ENCODE results near the gene MT1H. TPM values are rescaled to one million over a fixed set of nuclear protein-coding genes. Genes with fewer than 3 reads are reported as not detected.
A peak's percentile ranks its signal among the peaks of the same experiment; 100 is the strongest.

The MT1H gene
- total and polyA plus RNA-seq, 2 of the 13 experiments (the other 11 are each of a cell fraction or from before 2014, with no cell fraction given) = 0.60 TPM; not detected in 1

DNA sequence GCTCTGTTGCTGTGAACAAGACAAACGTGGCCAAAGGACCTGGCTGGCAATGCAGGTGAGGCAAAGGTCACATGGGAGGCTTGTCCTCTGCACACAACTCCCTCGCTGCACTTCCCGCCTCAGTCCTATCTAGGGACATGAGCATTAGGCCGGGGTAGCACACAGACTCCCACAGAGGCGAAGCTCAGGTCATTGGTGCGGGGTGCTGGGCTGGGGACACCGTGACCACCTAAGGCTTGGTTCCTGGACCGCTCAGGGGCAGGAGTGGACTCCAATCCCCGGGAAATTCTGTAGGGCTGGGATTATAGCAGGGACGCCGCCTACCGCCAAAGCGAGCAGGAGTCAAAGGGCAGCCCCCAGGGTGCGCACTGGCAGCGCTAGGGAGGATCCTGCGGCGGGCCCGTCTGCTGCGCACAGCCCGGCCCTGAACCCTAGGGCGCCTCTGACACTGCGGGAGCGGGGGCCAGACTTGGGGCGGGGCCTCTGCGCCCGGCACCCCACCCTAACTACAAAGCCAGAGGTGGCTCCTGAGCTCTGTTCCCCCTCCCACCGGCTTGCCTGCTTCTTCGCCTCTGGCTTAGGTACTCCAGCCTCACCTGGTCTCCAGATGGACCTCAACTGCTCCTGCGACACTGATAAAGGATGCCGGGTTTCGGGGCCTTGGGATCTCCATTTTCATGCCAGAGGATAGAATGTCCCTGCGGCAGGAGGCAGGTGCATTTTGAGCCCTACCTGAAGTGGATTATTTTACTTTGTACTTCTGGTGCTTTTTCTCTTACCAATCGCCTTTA lies 21.8 kb upstream of the MT1H start (continued):
- TF ChIP-seq, protein P1, sequence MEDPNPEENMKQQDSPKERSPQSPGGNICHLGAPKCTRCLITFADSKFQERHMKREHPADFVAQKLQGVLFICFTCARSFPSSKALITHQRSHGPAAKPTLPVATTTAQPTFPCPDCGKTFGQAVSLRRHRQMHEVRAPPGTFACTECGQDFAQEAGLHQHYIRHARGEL (CRISPR knock-in tag; IDR thresholded peaks at IDR 0.05) = no peak
- TF ChIP-seq, protein P2, sequence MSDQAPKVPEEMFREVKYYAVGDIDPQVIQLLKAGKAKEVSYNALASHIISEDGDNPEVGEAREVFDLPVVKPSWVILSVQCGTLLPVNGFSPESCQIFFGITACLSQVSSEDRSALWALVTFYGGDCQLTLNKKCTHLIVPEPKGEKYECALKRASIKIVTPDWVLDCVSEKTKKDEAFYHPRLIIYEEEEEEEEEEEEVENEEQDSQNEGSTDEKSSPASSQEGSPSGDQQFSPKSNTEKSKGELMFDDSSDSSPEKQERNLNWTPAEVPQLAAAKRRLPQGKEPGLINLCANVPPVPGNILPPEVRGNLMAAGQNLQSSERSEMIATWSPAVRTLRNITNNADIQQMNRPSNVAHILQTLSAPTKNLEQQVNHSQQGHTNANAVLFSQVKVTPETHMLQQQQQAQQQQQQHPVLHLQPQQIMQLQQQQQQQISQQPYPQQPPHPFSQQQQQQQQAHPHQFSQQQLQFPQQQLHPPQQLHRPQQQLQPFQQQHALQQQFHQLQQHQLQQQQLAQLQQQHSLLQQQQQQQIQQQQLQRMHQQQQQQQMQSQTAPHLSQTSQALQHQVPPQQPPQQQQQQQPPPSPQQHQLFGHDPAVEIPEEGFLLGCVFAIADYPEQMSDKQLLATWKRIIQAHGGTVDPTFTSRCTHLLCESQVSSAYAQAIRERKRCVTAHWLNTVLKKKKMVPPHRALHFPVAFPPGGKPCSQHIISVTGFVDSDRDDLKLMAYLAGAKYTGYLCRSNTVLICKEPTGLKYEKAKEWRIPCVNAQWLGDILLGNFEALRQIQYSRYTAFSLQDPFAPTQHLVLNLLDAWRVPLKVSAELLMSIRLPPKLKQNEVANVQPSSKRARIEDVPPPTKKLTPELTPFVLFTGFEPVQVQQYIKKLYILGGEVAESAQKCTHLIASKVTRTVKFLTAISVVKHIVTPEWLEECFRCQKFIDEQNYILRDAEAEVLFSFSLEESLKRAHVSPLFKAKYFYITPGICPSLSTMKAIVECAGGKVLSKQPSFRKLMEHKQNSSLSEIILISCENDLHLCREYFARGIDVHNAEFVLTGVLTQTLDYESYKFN (CRISPR knock-in tag; conservative IDR thresholded peaks at IDR 0.05) = no peak
- TF ChIP-seq, protein P3, sequence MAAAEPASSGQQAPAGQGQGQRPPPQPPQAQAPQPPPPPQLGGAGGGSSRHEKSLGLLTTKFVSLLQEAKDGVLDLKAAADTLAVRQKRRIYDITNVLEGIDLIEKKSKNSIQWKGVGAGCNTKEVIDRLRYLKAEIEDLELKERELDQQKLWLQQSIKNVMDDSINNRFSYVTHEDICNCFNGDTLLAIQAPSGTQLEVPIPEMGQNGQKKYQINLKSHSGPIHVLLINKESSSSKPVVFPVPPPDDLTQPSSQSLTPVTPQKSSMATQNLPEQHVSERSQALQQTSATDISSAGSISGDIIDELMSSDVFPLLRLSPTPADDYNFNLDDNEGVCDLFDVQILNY (CRISPR knock-in tag; conservative IDR thresholded peaks at IDR 0.05) = 0 out of 2 replicates have a peak, but pooled peaks have one; percentile 5
- no peak for TF ChIP-seq ZNF282 (IDR thresholded peaks at IDR 0.05; ENCODE audit: partially characterized antibody)
- TF ChIP-seq ZBTB20 (CRISPR knock-in tag; IDR thresholded peaks at IDR 0.05; ENCODE audit: borderline replicate concordance, low read depth) = peak; percentile 65; the same call in 1 of the 2 replicates
- TF ChIP-seq SALL1 (CRISPR knock-in tag; IDR thresholded peaks at IDR 0.05) = peak; percentile 43; the same call in 1 of the 2 replicates
- TF ChIP-seq ZNF124 (CRISPR knock-in tag; IDR thresholded peaks at IDR 0.05) = no peak
- TF ChIP-seq, protein P4, sequence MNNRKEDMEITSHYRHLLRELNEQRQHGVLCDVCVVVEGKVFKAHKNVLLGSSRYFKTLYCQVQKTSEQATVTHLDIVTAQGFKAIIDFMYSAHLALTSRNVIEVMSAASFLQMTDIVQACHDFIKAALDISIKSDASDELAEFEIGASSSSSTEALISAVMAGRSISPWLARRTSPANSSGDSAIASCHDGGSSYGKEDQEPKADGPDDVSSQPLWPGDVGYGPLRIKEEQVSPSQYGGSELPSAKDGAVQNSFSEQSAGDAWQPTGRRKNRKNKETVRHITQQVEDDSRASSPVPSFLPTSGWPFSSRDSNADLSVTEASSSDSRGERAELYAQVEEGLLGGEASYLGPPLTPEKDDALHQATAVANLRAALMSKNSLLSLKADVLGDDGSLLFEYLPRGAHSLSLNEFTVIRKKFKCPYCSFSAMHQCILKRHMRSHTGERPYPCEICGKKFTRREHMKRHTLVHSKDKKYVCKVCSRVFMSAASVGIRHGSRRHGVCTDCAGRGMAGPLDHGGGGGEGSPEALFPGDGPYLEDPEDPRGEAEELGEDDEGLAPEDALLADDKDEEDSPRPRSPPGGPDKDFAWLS (CRISPR knock-in tag; IDR thresholded peaks at IDR 0.05; ENCODE audit: borderline replicate concordance) = no peak
- TF ChIP-seq ZFX (CRISPR knock-in tag; IDR thresholded peaks at IDR 0.05; ENCODE audit: low read depth) = peak; percentile 58; the same call in 1 of the 2 replicates
- TF ChIP-seq, protein P5, sequence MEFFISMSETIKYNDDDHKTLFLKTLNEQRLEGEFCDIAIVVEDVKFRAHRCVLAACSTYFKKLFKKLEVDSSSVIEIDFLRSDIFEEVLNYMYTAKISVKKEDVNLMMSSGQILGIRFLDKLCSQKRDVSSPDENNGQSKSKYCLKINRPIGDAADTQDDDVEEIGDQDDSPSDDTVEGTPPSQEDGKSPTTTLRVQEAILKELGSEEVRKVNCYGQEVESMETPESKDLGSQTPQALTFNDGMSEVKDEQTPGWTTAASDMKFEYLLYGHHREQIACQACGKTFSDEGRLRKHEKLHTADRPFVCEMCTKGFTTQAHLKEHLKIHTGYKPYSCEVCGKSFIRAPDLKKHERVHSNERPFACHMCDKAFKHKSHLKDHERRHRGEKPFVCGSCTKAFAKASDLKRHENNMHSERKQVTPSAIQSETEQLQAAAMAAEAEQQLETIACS (CRISPR knock-in tag; IDR thresholded peaks at IDR 0.05) = no peak
- TF ChIP-seq TBX2 (CRISPR knock-in tag; IDR thresholded peaks at IDR 0.05; ENCODE audit: borderline replicate concordance) = peak; percentile 51; the same call in 1 of the 2 replicates
- TF ChIP-seq ZNF761 (CRISPR knock-in tag; conservative IDR thresholded peaks at IDR 0.05) = no peak
- TF ChIP-seq ZNF577 (CRISPR knock-in tag; IDR thresholded peaks at IDR 0.05; ENCODE audit: borderline replicate concordance, low read depth) = no peak
- TF ChIP-seq, protein P6, sequence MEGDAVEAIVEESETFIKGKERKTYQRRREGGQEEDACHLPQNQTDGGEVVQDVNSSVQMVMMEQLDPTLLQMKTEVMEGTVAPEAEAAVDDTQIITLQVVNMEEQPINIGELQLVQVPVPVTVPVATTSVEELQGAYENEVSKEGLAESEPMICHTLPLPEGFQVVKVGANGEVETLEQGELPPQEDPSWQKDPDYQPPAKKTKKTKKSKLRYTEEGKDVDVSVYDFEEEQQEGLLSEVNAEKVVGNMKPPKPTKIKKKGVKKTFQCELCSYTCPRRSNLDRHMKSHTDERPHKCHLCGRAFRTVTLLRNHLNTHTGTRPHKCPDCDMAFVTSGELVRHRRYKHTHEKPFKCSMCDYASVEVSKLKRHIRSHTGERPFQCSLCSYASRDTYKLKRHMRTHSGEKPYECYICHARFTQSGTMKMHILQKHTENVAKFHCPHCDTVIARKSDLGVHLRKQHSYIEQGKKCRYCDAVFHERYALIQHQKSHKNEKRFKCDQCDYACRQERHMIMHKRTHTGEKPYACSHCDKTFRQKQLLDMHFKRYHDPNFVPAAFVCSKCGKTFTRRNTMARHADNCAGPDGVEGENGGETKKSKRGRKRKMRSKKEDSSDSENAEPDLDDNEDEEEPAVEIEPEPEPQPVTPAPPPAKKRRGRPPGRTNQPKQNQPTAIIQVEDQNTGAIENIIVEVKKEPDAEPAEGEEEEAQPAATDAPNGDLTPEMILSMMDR (CRISPR knock-in tag; IDR thresholded peaks at IDR 0.05) = peak; percentile 71
- TF ChIP-seq NFE2L1 (CRISPR knock-in tag; IDR thresholded peaks at IDR 0.05; ENCODE audit: borderline replicate concordance) = no peak
- TF ChIP-seq, protein P7, sequence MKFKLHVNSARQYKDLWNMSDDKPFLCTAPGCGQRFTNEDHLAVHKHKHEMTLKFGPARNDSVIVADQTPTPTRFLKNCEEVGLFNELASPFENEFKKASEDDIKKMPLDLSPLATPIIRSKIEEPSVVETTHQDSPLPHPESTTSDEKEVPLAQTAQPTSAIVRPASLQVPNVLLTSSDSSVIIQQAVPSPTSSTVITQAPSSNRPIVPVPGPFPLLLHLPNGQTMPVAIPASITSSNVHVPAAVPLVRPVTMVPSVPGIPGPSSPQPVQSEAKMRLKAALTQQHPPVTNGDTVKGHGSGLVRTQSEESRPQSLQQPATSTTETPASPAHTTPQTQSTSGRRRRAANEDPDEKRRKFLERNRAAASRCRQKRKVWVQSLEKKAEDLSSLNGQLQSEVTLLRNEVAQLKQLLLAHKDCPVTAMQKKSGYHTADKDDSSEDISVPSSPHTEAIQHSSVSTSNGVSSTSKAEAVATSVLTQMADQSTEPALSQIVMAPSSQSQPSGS (CRISPR knock-in tag; IDR thresholded peaks at IDR 0.05) = no peak

All from HepG2 (cell line).